ENCODE measurements around the gene TMPRSS6.

The TMPRSS6 gene

DNA sequence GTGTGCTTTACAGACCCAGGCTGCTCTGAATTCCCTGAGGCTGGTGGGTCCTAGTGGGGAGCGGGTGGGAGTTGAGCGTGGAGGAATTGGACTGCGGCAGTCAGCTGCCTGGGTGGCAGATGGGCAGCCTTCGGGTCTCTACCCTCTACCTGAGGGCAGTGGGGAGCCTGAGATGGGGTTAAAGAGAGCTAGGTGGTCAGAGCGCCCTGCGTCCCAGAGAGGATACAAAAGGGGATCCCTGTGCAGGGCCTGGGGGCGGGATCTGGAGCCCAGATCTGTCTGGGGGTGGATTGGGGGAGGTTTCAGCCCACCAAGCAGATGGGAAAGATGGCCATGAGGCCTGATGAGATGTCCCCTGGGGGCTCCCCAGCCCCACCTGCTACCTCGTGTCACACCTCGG lies 39.8 kb downstream of the TMPRSS6 start:
- TF ChIP-seq SIN3A (IDR thresholded peaks at IDR 0.05; ENCODE audit: borderline replicate concordance, insufficient read depth, low read length) (no peak), FOXP2 (optimal IDR thresholded peaks at IDR 0.05; ENCODE audit: borderline replicate concordance, extremely low read depth, extremely low read length, insufficient read depth) (no peak), POLR2AphosphoS5 (IDR thresholded peaks at IDR 0.05; ENCODE audit: low read depth, low read length) (no peak), TAF1 (IDR thresholded peaks at IDR 0.05; ENCODE audit: borderline replicate concordance, insufficient read depth, low read length) (no peak)
- TF ChIP-seq, protein P1, sequence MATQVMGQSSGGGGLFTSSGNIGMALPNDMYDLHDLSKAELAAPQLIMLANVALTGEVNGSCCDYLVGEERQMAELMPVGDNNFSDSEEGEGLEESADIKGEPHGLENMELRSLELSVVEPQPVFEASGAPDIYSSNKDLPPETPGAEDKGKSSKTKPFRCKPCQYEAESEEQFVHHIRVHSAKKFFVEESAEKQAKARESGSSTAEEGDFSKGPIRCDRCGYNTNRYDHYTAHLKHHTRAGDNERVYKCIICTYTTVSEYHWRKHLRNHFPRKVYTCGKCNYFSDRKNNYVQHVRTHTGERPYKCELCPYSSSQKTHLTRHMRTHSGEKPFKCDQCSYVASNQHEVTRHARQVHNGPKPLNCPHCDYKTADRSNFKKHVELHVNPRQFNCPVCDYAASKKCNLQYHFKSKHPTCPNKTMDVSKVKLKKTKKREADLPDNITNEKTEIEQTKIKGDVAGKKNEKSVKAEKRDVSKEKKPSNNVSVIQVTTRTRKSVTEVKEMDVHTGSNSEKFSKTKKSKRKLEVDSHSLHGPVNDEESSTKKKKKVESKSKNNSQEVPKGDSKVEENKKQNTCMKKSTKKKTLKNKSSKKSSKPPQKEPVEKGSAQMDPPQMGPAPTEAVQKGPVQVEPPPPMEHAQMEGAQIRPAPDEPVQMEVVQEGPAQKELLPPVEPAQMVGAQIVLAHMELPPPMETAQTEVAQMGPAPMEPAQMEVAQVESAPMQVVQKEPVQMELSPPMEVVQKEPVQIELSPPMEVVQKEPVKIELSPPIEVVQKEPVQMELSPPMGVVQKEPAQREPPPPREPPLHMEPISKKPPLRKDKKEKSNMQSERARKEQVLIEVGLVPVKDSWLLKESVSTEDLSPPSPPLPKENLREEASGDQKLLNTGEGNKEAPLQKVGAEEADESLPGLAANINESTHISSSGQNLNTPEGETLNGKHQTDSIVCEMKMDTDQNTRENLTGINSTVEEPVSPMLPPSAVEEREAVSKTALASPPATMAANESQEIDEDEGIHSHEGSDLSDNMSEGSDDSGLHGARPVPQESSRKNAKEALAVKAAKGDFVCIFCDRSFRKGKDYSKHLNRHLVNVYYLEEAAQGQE (IDR thresholded peaks at IDR 0.05; ENCODE audit: insufficient read depth in 1 of 2, low read depth in 2 of 2, low read length in 2 of 2) = no peak

DNA sequence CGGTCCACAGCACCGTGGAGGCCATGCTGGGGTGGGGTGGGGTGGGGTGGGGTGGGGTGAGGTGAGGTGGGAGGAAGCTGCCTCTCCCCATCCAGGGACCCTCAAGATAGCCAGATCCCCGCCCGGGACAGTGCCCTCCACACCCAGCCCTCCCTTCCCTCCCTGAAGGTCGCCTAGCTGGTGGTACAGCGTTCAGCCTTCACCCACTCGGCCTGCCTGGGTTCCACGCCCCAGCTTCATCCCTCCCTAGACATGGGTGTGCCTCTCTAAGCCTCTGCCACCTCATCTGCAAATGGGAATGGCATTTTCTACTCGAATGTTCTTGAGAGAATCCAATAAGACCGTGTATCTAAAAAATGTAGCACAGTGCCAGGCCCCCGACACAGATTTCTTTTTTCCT lies 40.2 kb downstream of the TMPRSS6 start:
- TF ChIP-seq, protein P1 (IDR thresholded peaks at IDR 0.05; ENCODE audit: insufficient read depth in 1 of 2, low read depth in 2 of 2, low read length in 2 of 2) = no peak
- TF ChIP-seq TAF1 (IDR thresholded peaks at IDR 0.05; ENCODE audit: borderline replicate concordance, insufficient read depth, low read length) = no peak
- no peak for TF ChIP-seq SIN3A (IDR thresholded peaks at IDR 0.05; ENCODE audit: borderline replicate concordance, insufficient read depth, low read length)
- TF ChIP-seq POLR2AphosphoS5 (IDR thresholded peaks at IDR 0.05; ENCODE audit: low read depth, low read length) = no peak
- no peak for TF ChIP-seq FOXP2 (optimal IDR thresholded peaks at IDR 0.05; ENCODE audit: borderline replicate concordance, extremely low read depth, extremely low read length, insufficient read depth)

DNA sequence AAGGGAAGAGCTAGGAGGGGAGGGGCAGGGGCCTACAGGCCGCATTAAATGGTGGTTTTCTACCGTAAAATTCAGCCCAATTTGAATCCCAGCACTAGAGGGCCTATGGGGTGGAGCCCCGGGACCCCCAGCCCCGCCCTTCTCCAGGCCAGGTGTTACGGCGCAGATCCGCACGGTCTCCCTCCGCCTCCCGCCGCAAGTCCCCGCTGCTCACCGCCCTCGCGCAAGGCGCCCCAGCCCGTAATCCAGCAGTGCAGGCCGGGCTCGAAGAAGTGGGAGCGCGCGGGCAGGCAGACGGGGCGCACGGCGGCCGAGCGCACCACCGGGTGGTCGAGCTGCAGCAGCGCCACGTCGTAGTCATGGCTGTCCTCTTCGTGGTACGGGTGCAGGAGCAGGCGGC lies 40.7 kb downstream of the TMPRSS6 start:
- TF ChIP-seq SIN3A (IDR thresholded peaks at IDR 0.05; ENCODE audit: borderline replicate concordance, insufficient read depth, low read length) (no peak), TAF1 (IDR thresholded peaks at IDR 0.05; ENCODE audit: borderline replicate concordance, insufficient read depth, low read length) (no peak), POLR2AphosphoS5 (IDR thresholded peaks at IDR 0.05; ENCODE audit: low read depth, low read length) (no peak), FOXP2 (optimal IDR thresholded peaks at IDR 0.05; ENCODE audit: borderline replicate concordance, extremely low read depth, extremely low read length, insufficient read depth) (no peak)
- TF ChIP-seq, protein P1 (IDR thresholded peaks at IDR 0.05; ENCODE audit: insufficient read depth in 1 of 2, low read depth in 2 of 2, low read length in 2 of 2) = no peak

DNA sequence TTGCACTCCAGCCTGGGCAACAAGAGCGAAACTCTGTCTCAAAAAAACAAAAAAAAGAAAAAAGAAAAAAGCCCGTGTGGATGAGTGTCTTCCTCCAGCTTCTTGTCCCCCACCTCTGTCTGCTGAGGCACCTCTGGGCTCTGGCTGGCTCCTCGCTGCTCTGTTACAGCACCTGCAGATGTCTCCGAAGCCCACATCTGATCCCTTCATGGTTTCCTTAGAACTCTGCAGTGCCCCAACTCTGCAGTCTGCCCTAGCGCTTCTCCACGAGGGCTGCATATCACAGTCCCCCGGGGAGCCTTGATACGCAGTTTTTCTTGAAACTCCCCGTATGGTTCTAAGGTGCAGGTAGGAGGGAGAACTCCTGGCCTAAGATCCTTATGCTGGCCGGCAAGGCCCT lies 42.1 kb downstream of the TMPRSS6 start:
- no peak for TF ChIP-seq SIN3A (IDR thresholded peaks at IDR 0.05; ENCODE audit: borderline replicate concordance, insufficient read depth, low read length)

DNA sequence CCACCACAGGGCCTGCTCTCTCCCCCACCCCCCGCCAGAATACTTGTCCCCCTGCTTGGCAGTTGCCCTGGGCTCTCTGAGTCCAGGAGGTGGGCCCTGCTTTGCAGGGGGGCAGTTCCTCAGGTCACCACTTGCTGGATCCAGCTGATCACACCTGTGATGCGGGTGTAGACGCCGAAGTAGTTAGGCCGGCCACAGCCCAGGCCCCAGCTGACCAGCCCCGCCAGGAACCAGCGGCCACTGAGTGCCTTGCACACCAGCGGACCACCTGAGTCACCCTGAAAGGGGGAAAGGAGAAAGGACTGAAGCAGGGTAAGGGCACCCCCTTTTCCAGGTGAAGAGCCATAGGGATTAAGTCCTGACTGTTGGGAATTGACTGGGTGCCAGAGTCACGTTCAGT lies 43.6 kb downstream of the TMPRSS6 start:
- TF ChIP-seq TAF1 (IDR thresholded peaks at IDR 0.05; ENCODE audit: borderline replicate concordance, insufficient read depth, low read length) (no peak), POLR2AphosphoS5 (IDR thresholded peaks at IDR 0.05; ENCODE audit: low read depth, low read length) (no peak), SIN3A (IDR thresholded peaks at IDR 0.05; ENCODE audit: borderline replicate concordance, insufficient read depth, low read length) (no peak), FOXP2 (optimal IDR thresholded peaks at IDR 0.05; ENCODE audit: borderline replicate concordance, extremely low read depth, extremely low read length, insufficient read depth) (no peak)
- TF ChIP-seq, protein P1 (IDR thresholded peaks at IDR 0.05; ENCODE audit: insufficient read depth in 1 of 2, low read depth in 2 of 2, low read length in 2 of 2) = no peak
